GM19023 (cell line): Measurements from ENCODE around the gene PGLYRP1.

Experiments used
- ATAC-seq: cut with Tn5 transposase; IDR thresholded peaks from one replicate; pipeline ENCODE4 v1.9.1; 2021; ENCODE audit warnings: mild to moderate bottlenecking, moderate library complexity; ENCODE audit not compliant: unreplicated experiment

PGLYRP1 gene

GRCh38 chr19:46032597-46033025 is 9.8 kb upstream of the PGLYRP1 start:
- ATAC-seq, result no peak

DNA sequence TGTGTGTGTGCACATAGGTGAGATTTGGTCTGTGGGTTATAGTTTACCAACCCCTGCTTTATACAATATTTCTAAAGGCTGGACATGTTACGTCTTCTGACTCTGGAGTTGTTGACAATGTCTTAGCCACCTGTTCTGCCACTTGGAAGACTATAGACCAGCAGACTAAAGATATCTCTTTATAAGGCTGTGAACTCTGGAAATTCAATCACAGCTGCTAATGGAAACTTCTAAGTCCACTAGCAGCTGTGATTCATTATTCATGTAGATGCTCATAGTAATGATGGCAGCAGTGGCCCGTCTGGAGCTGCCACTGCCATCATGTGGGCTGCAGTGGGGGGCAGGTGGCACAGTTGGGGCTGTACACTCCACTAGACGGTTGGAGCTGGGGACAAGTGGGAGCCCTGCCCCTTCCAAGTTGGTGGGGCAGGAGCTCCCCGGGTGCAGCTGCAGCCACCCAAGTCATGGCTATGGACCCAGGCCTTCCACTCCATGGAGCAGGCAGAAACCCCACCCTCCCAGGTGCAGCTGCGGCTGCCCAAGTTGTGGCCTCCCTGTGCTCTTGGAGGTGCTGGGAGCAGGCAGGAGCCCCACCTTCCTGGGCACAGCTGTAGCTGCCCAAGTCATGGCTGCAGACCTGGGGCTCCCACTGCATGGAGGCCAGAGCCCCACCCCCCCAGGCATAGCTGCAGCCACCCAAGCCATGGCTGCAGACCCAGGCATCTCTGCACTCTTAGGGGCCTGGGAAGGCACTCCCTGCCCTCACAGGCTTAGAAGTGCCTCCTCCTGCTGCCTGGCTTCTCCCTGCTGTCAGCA is 9.1 kb upstream of the PGLYRP1 start:
- no peak for ATAC-seq

GRCh38 chr19:46030812-46031550 is 8.1 kb upstream of the PGLYRP1 start:
- no peak for ATAC-seq

GRCh38 chr19:46025835-46026234 is 3.0 kb upstream of the PGLYRP1 start:
- no peak for ATAC-seq

DNA sequence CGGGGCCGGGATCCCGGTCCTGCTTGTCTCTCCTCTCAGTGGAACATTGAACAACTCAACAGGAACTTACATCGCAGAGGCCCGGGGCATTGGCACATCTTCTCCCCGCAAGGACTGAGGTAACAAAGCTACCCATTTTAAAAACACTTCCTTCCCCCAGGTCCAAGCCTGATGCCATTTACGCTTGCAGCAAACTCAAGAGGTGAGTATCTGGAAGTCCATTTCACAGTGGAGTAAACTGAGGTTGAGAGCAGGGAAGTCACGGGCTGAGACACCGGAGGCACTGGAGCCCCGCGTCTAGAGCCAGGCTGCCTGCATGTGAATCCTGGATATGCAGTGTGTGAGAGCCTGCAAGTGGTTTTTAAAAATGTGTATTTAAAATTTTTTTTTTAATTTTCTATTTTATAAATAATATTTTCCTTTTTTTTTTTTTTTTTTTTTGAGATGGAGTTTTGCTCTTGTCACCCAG is 492 bp upstream of the PGLYRP1 start:
- ATAC-seq, result no peak

- ATAC-seq, result no peak
Observed at GRCh38 chr19:46022061-46022430, 807 bp downstream of the PGLYRP1 start.

GRCh38 chr19:46021531-46022041 is 1.3 kb downstream of the PGLYRP1 start:
- no peak for ATAC-seq

DNA sequence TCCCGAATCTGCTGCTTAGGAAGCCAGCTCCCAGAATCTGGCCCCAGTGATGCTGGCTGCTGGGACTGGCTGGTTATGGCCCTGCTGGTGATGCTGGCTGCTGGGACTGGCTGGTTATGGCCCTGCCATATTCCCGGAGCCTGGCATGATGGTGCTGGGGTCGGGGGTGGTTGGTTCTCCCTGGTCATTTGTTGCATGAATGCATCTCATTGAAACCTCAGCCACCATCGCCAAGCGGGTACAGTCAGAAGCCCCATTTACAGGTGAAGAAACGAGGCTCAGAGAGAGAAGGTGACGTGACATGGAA is 2.1 kb downstream of the PGLYRP1 start:
- ATAC-seq, result no peak

GRCh38 chr19:46019270-46019669 is 3.6 kb downstream of the PGLYRP1 start:
- ATAC-seq, result no peak

DNA sequence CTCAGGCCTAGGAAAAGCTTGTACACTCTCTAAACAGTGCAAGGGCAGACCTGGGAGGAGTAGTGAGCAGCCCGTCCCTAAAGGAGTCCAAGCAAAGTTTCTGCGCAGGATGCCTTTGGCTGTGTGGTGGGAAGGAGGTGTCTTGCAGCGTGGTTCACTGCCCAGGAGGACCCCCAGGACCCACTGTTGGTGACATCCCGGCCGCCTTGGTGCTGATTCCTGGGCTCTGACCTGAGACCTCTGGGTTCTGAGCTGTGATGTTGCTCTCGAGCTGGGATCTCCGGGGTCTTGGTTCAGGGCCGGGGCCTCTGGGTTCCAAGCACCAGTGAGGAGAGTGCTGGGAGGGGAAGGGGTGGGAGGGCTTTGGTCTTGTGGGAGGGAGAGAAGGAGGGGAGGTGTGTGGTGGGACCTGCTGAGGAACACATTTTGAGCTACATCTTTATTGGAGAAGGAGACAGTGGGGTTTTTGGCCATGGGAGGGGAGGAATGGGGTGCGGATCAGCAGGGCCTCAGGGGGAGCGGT is 4.1 kb downstream of the PGLYRP1 start:
- no peak for ATAC-seq

DNA sequence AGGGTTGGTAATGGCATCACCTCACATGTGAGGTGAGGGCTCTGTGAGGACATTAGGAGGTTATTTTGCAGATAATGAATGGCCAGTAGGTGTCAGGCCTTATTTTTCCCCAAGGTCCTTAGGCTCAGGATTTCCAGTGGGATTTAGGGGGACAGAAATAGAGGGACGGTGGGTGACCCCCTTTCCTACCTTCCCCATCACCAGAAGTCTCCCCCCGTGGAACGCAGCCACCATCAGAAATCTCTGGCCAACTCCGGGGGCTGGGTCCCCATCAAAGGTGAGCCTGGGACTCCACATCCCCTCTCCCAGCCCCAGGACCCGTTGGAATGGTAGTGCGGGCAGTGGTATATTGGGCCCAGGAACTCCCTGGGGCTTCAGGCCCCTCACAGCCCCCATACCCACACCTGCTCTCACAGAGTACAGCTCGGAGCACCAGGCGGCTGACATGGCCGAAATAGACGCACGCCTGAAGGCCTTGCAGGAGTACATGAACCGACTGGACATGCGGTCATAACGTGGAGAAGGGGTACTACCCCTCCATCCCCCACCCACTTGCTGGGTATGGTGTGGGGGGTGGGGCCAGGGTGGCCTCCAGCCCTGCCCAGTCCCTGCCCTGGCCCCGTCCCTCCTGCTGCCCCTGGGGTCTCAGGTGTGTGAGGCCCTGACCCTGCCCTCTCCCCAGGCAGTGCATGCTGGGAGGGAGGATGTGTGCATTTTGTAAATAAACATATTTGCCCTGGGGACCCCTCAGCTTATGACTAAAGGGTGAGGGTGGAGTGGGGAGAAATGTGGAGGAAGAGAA is 4.8 kb downstream of the PGLYRP1 start:
- ATAC-seq, result no peak

- ATAC-seq, result no peak
Observed at GRCh38 chr19:46017095-46017429, 5.8 kb downstream of the PGLYRP1 start.

DNA sequence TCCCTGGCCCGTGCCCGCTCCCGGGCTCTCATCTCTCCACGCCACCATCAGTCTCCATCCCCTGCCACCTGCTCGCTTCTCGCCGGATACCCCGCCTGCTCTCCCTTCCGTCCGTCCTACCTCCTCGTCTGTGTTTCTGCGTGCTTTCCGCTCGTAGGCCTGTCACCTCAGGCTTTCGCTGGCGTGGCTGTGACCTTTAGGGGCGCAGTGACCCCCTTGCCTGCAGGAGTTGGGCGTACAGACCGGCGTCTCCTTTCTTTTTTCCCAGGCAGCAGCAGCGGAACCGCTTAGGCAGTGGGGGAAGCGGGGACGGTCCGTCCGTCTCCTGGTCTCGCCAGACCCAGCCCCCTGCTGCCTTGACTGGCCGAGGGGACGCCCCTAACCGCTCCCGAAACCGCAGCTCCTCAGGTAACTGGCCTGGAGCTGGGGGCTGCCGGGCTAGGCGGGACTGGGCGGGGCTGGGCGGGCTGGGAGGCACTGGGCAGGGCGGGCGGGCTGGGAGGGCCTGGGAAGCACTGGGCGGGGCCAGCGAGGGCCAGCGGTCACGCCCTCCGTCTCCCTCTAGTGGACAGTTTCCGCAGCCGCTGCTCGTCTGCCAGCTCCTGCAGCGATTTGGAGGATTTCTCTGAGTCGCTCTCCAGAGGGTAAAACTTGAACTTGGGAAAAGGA is 6.3 kb downstream of the PGLYRP1 start:
- peak; percentile 61 for ATAC-seq

DNA sequence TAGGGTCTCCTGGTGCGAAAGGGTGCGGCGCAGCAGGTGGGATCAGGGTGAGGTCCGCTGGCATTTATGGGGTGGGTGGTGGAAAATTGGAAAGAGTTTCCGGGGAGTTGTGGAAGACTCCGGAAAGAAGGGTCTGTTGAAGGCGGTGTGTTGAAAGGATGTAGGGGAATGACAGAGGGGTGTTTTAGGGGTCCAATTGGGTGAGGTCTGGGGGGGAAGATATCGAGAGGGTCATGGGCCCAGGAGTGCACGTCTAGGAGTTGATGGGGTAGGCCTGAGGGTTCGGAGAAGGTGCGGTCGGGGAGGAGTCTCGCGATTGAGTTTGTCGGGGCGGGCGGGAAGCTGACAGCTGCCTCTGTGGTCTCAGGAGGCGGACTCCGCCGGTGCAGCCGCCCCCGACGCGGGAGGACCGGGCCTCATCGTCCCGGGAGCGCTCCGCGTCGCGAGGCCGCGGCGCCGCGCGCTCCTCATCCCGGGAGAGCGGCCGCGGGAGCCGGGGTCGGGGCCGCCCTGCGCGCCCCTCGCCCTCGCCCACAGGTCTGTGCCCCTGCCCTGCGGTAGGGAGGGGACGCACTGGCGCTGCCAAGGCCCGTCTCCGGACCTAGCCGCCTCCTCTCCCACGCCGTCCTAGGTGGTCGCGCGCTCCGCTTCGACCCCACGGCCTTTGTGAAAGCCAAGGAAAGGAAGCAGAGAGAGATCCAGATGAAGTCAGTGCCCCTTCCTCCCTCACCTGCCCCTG is 7.0 kb downstream of the PGLYRP1 start:
- ATAC-seq, result peak; percentile 17

DNA sequence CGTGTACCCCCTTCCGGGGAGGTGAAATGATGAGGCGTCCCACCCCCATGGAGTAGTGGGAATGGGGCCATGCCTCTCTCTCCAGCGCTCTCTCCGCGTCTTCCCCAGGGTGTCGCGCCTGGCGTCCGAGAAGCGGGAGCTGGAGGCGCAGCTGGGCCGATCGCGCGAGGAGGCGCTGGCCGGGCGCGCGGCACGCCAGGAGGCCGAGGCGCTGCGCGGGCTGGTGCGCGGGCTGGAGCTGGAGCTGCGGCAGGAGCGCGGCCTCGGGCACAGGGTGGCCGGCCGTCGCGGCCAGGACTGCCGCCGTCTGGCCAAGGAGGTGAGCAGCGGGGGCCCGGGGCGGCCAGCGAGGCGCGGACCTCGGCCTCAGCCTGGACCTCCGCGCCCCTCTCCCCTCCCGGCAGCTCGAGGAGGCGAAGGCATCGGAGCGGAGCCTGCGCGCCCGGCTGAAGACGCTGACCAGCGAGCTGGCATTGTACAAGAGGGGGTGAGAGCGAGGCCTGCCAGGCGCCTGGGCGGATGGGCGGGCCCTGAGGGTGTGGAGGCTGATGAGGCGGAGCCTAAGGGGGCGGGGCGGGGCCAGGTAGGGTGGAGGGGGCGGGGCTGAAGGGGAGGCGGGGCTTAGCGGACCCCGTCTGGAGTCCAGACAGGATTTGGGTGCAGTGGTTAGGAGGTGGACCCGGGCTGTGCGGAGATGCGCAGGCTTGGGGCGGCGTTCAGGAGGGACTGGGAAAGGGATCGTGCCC is 7.7 kb downstream of the PGLYRP1 start:
- no peak for ATAC-seq

- no peak for ATAC-seq
Observed at GRCh38 chr19:46014534-46014933, 8.3 kb downstream of the PGLYRP1 start.

- no peak for ATAC-seq
Observed at GRCh38 chr19:46009530-46010510, 13.0 kb downstream of the PGLYRP1 start.

- ATAC-seq, result no peak
Observed at GRCh38 chr19:46006411-46006810, 16.4 kb downstream of the PGLYRP1 start.
